Esophagus squamous epithelium (tissue), 4 donors: Measurements from ENCODE around the gene RBM28.

Experiments used
- POLR2A ChIP-seq, 4 donors: fragments of 450-650 bp; IDR thresholded peaks; one replicate each; pipeline ENCODE4 v1.6.1; 2017; ENCODE audit warnings: antibody characterized with exemption in 4 of 4, mild to moderate bottlenecking in 4 of 4, moderate library complexity in 3 of 4
- TF ChIP-seq, protein P1 (sequence below), 6 experiments: fragments of 450-650 bp in 4 of 6; fragments of 200-600 bp in 2 of 6; sonication (generic) in 2 of 6; IDR thresholded peaks; one replicate each; pipeline ENCODE4 v1.5.1; 2016 to 2019; ENCODE audit warnings: antibody characterized with exemption in 6 of 6, mild to moderate bottlenecking in 4 of 6, moderate library complexity in 4 of 6

DNA sequence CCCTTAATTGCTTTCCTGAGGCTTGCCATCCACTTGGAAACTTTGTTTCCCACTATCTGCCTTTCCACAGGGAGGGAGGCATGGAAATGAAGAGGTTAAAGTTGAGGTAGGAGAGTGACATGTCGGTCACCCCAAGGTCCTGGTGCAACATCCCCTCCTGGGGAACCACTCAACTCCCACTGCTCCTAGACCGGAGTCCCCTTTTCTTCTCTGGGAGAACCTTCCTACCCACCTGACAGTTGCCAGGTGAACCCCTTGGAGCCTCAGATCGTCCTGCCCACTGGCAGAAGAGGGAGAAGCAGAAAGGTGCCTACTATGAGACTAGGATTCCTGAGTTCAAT, 44.4 kb upstream of the RBM28 start:
- TF ChIP-seq, protein P1, sequence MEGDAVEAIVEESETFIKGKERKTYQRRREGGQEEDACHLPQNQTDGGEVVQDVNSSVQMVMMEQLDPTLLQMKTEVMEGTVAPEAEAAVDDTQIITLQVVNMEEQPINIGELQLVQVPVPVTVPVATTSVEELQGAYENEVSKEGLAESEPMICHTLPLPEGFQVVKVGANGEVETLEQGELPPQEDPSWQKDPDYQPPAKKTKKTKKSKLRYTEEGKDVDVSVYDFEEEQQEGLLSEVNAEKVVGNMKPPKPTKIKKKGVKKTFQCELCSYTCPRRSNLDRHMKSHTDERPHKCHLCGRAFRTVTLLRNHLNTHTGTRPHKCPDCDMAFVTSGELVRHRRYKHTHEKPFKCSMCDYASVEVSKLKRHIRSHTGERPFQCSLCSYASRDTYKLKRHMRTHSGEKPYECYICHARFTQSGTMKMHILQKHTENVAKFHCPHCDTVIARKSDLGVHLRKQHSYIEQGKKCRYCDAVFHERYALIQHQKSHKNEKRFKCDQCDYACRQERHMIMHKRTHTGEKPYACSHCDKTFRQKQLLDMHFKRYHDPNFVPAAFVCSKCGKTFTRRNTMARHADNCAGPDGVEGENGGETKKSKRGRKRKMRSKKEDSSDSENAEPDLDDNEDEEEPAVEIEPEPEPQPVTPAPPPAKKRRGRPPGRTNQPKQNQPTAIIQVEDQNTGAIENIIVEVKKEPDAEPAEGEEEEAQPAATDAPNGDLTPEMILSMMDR (IDR thresholded peaks at IDR 0.05) = no peak
- no peak for TF ChIP-seq POLR2A (IDR thresholded peaks at IDR 0.05)
